Heart left ventricle (tissue), 13 donors: ENCODE data around the gene OR3A2.
"Not testable (repeated sequence)": the region's sequence is repeated elsewhere in the genome, so short reads cannot be mapped to it uniquely, and the experiment has no call there.

Experiments used
- POLR2A ChIP-seq, 2 donors: fragments of 450-650 bp; IDR thresholded peaks; one replicate each; pipeline ENCODE4 v1.6.1; 2017; ENCODE audit warnings: antibody characterized with exemption in 2 of 2, mild to moderate bottlenecking in 2 of 2, moderate library complexity in 2 of 2
- TF ChIP-seq, protein P1 (sequence below), 12 donors: fragments of 200-600 bp; sonication (generic) in 4 of 12; IDR thresholded peaks; one replicate each; pipeline versions ENCODE4 v1.5.0 to v1.8.0; 2018 to 2022; ENCODE audit warnings: antibody characterized with exemption in 12 of 12, mild to moderate bottlenecking in 5 of 12
- donor health status: ischemic (EF 13 %, LVEDD 7.1; RV severe dilation, severe dysfunction).
- donor health status: DM: no; HTN: yes; CAD: no.
- donor health status: DM: no; HTN: no; CAD: no.
- donor health status: ischemic (EF 25% LVEDD 6.9; RV normal size, moderate dysfunction).
- donor health status: ischemic (EF 25% LVEDD 5.7; RV mildly dilated, moderate dysfunction).
- donor health status: ischemic (EF 35%, LVEDD 5.7; RV mildly dilated, moderate dysfunction).
- donor health status: nonischemic (EF 11% LVEDD 7.7; RV severe dilation, severe dysfunction).
- donor health status: DM: yes; HTN: yes; CAD: no.
- donor health status: PGD.
- donor health status: ischemic (EF 29% LVEDD 5.4; RV normal size, mild dysfunction).
- donor health status: nonischemic (EF 23%, LVEDD 6.1; RV moderate dilation, normal function).

- not testable (repeated sequence) for TF ChIP-seq POLR2A (IDR thresholded peaks at IDR 0.05)
- TF ChIP-seq, protein P1, sequence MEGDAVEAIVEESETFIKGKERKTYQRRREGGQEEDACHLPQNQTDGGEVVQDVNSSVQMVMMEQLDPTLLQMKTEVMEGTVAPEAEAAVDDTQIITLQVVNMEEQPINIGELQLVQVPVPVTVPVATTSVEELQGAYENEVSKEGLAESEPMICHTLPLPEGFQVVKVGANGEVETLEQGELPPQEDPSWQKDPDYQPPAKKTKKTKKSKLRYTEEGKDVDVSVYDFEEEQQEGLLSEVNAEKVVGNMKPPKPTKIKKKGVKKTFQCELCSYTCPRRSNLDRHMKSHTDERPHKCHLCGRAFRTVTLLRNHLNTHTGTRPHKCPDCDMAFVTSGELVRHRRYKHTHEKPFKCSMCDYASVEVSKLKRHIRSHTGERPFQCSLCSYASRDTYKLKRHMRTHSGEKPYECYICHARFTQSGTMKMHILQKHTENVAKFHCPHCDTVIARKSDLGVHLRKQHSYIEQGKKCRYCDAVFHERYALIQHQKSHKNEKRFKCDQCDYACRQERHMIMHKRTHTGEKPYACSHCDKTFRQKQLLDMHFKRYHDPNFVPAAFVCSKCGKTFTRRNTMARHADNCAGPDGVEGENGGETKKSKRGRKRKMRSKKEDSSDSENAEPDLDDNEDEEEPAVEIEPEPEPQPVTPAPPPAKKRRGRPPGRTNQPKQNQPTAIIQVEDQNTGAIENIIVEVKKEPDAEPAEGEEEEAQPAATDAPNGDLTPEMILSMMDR (IDR thresholded peaks at IDR 0.05) = not testable (repeated sequence)
These were observed 43.3 kb downstream of the OR3A2 start for GRCh38 chr17:3342782-3343181.
